SHP77 treated with DMSO at 0.1 percent for 48 hours (cell line): ENCODE results near the gene PTGES2.

ENCODE experiments used
- DNase-seq: peaks from one replicate; lab custom pipeline; 2025; lab: John Stamatoyannopoulos, UW

The PTGES2 gene

DNA sequence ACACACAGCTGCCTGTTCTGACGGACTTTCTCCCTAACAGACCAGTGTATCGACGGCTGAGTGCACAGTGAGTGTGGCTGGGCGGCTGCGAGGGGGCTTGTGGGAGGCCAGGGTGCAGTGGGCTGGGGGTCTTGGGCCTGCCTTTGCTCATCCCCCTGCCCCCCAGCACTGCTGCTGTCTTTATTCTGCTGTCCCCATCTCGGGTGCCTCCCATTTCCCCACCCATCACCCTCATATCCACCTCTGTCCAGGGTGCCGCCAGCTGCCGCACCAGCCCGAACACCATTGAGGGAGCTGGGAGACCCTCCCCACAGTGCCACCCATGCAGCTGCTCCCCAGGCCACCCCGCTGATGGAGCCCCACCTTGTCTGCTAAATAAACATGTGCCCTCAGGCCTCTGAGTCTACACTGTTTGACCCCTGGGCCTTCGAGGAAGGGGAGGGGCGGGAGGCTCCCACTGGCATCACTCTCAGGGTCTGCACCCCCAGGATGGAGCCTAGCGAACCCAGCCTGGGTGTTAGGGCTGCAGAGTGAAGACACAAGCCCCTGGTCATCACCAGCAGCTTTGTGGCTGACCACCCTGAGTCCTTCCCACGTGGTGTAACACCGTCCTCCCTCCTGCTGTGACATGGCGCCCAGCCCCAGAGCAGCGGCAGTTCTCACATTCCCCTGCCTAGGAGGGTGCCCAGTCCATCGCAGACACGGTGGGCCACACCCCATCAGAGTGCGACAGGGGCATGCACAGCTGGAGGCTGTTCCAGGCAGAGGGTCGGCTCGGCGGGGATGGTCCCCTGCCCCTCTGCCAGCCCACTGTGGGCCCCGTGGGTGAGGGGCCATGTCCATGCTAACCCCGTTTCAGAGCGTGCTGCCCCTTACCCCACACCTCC lies 25.8 kb upstream of the PTGES2 start:
- DNase-seq: no peak

DNA sequence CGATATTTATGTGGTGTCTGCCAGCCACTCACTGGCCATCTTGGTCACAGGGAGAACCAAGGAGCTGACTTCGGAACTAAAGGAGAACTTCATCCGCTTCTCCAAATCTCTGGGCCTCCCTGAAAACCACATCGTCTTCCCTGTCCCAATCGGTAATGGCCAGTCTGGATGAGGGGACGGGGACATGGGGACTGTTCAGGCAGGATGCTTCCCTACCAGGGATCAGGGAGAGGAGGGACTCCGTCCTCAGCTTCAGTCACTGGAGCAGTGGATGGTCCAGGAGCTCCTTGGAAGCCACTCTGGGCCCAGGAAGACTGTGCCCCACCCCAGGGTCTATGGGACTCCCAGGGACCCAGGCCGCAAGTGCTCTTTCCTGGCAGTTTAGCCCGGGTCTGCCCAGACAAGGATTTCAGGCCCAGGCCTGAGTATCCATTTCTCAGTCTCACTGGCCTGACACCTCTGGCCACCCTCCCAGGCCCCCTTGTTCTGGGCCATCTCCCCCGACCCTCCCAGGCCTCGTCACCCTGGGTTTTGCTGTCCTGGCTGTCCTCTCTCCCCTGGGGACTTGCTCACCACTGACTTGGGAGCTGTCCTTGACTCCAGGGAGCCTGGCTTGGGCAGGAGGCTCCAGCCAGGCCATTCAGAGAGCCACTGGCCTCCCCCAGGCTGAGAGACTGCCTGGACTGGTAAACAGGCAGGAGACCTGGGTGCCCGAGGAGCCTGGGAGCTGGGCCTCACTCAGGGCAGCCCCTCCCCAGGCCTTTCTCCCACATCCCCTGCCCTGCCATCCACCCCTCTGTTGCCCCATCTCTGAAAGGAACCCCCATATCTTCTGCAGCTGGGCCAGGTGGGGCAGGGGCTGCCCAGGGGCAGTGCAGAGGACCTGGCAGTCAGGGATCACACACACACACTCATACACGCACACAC lies 24.9 kb upstream of the PTGES2 start:
- DNase-seq: no peak

DNA sequence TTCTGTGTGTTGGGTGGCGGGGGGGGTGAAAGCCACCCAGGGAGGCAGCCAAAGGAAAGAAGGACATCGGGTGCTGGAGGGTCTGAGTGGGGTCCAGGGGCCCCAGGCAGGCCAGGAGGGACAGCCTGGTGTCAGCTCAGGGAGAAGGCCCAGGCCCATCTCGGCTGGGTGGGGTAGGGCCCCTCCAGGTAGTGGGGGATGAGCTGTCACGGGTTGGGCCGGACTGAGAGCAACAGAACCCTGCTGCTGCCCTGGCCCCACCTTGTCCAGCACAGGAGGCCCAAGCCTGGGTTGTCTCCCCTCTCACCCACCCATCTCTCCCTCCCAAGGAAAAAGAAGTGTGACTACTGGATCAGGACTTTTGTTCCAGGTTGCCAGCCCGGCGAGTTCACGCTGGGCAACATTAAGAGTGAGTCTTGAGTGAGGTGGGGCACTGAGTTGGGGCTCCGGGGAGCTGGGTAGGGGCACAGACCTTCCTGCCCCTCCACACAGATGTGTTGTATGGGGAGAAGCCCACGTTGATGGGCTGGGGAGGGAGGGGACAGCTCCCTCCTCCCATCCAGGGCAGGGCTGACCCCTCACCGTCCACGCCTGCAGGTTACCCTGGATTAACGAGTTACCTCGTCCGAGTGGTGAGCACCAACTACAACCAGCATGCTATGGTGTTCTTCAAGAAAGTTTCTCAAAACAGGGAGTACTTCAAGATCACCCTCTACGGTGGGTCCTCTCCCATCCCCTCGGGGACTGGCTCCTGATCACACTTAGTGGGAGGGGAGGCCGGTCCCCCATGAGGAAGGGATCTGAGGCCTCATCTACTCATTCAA lies 24.0 kb upstream of the PTGES2 start:
- no peak for DNase-seq

DNA sequence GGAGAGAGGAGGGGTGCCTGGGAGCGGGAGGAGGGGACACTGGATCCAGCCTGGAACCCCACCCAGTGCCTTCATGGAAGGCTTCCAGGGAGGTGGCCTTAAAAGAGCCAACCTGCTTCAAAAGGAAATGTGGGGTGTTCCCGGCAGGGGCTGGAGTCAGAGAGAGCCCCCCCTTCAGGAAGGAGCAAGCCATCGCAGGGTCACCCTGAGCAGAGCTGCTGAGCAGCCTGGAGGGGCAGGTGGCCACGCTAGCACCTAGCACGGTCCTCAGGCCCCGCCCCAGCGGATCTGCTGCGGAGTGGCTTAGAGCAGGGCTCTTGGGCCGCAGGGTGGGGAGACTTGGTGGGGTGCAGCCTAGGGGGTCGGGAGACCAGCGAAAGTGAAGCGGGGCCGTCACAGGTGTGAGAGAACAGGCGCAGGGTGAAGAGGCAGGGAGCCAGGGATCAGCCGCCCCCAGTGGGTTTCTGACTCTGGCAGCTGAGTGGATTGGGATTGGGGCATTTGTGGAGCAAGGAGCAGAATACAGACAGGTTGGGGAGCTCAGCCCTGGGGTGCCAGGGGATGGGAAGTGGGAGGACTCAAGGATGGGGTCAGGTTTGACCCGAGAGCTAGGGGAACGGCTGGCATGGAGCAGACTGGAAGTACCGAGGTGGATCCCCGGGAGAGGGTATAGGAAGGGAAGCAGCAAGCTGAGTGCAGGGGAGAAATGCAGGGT lies 23.2 kb upstream of the PTGES2 start:
- DNase-seq: no peak

DNA sequence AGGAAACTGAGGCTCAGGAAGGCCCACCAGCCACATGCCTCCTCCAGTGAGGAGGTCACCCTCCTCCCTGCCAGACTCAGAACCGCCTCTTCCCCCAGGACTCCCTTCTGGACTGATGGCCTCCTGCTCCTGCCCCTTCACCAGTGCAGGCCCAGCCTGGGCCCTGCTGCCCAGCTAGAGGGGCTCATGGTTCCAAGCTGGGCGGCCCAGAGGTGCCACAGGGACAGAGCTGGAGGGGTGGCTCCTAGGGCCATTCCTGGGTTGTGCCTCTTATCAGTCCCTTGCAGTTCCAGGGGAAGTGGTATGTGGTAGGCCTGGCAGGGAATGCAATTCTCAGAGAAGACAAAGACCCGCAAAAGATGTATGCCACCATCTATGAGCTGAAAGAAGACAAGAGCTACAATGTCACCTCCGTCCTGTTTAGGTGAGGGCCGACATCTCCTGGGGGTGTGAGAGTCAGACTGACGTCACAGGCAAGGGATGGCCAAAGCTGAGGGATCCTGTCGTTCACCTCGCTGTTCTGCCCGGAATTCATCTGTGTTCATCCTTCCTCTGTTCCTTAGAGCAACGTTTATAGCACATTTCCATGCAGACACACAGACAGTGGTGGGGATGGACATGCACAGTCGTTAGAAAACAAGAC lies 22.5 kb upstream of the PTGES2 start:
- DNase-seq: no peak

DNA sequence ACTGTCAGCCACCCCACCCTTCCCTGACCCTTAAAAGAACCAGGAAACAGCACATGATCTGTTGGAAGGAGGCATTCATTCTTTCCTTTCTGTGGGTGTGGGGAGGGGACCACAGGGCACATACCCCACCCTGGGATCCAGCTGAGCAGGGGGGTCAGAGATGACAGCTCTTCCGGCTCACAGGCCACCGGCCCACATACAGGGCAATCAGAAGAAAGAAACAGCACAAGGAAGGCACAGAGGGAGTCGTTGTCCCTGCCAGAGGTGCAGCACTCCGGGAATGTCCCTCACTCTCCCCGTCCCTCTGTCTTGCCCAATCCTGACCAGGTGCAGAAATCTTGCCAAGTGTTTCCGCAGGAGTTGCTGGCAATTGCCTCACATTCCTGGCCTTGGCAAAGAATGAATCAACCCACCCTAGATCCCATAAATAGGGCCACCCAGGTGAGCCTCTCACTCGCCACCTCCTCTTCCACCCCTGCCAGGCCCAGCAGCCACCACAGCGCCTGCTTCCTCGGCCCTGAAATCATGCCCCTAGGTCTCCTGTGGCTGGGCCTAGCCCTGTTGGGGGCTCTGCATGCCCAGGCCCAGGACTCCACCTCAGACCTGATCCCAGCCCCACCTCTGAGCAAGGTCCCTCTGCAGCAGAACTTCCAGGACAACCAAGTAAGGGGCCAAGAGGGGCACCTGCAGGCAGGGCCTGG lies 21.6 kb upstream of the PTGES2 start, which contains the start of gene LCN2:
Gene LCN2, plus strand, starts transcription at position 453 of the 701 bp plus-strand sequence. Its CDS starts 73 bp downstream, at position 526.
- DNase-seq: no peak

DNA sequence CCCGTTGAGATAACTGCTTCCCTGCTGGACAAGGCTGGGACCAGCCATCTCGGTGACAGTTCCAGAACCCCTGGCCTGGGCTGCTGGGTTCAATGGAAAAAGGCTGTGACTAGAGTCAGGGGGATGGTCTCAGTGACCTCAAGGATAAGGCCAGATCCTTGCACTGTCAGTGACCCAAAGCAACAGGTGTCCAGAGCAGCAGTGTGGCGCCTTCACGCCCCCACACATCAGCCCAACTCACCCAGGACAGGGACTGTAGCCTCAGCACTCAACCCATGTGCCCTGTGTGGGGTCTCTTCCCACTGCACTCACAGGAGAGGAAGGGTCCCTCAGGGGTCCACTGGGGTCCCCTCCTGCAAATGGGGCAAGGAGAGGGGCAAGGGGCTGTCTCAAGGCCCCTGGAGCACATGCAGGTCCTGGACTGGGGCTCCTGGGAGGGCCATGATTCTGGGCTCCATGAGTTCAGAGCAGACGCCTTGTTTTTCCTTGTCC lies 21.0 kb upstream of the PTGES2 start:
- no peak for DNase-seq

DNA sequence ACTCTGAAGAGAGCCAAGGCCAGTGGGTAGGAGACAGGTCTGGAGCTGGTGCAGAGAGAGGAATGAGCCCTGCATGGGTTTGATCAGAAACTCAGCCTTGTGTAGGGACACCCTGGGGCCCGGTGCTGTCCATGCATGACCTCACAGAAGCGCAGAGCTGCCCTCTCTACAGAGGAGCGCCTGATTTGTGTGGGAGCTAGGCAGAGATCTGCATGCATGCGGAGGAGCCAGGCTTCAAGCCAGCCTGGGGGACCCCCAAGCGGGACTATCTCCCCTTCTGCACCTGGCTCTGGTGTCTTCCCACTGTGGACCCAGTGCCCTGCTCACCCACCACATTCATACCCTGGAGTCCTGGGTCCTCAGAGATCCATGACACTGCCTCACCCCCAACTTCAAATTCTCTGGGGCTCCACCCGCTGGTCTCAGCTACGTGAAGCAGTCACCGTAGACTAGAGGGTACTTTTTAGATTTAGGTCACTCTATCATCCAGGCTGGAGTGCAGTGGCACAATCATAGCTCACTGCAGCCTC lies 19.1 kb upstream of the PTGES2 start:
- DNase-seq: no peak

DNA sequence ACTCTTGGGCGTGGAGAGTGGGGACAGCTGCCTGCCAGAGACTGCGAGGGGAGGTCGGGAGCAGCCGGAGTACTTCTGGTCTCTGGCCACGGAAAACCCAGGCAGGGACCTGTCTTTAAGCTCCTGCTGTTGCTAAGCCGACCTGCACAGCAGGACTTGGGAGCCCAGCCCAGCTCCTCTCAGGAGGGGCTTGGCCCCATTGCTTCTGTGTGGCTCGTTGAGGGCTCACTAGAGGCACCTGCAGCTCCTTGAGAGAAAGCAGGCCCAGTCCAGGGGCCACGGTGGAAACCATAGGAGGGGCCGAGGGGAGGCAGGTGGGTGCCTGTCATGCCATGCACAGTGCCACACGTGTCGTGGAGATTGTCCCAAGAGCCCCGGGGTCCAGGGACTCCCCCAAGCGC lies 18.4 kb upstream of the PTGES2 start:
- DNase-seq: no peak

DNA sequence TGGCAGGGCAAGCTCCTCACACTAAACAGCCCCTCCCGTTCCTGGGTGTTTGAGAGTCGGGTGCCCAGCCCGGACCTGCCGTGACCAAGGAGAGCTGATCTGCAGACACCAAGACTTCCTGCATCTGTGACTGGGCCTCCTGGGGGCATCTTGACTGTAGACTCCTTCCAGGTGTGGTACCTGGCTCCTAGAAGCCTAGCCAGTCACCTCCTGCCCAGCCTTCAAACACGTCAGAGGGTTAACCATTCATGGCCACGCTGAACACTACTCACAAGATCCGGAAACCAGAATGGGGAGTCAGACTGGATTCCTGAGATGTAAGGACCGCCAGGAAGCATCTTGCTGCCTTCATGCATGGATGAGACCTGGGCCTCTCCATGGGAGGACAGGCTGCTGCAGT lies 18.0 kb upstream of the PTGES2 start:
- DNase-seq: no peak

DNA sequence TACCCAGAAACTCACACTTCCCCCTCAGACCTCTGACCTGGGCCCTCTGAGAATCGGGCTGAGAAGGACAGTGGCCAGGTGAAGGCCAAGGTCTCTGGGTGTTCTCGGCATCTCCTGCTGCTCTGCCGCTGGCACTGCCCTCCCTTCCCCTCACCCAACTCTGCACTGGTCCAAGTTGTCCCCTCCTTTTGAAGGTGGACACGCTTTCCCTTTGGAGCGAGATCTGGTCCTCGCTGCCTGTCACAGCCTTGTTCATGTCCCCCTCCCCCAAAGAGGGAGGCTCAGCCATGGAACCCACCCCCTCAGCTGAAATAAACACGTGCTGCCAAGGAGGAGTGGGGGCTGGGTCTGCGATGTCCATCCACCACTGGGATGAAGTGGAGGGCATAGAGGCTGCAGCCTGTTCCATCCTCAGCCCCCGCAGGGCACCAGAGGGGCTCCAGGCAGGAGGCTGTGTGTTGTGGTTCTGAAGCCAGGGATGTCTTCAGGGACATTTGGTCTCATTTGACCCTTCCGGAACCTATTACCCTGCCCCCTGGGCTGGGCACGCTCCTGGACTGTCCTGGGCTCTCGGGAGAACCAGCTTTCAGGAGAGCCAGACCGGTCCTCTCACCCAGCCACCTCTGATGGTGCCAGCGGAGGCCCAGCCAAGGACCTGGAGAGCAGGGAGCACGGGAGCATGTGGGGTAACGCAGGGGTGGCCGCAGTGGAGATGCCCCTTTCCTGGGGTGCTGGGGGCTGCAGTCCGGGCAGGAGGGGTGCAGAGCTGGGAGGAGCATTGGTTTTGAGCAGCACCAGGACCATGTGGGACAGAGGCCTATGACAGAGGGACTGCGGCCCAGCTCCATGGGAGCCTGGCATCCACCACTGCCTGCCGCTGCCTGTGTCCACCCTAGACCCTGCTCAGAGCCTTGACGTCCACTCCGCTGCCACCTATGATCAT lies 17.0 kb upstream of the PTGES2 start:
- no peak for DNase-seq

DNA sequence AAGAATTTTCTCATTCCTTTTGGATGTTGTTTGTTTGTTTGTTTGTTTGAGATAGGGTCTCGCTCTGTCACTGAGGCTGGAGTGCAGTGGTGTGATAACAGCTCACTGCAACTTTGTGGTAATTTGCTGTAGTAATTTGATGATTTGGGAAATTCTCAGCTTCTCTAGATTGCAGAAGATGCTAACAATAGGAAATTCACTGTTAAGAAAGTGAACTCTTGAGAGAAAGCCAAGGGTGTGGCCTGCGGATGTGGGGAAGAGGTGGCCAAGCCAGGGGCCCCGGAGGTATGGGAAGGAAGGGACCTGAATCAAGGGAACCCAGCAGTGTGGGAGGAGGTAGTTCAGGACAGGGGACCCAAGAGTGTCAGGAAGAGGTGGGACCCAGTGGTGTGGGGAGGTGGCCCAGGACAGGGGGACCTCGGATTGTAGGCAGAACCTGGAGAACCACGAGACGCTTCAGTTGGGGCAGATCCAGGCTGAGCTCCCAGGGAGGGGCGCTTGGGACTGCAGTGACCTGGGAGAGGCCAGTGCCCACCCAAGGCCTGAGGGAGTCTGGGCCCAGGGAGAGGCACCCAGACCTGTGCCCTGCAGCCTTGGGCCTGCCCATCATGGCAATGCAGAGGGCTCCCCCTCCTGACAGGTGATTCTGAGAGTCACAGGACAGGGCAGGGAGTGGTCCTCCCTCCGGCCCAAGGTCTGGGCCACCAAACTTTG lies 16.2 kb upstream of the PTGES2 start:
- no peak for DNase-seq

DNA sequence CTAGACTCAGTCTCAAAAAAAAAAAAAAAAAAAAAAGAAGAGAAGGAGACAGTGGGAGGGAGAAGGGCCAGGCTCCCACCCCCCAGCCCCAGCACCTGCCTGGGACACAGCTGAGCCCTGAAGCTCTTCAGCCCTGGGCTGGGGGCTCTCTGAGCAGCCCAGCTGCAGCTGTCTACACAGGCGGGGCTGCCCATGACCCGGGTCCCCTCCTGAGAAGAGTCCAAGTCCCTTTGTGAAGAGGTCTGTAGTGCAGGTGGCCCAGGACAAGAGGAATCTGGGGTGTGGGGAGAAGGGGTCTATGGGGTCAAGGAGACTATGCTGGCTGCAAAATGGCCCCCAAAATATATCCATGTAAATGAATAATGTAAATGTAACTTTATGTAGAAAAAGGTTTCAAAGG lies 15.1 kb upstream of the PTGES2 start:
- DNase-seq: no peak

DNA sequence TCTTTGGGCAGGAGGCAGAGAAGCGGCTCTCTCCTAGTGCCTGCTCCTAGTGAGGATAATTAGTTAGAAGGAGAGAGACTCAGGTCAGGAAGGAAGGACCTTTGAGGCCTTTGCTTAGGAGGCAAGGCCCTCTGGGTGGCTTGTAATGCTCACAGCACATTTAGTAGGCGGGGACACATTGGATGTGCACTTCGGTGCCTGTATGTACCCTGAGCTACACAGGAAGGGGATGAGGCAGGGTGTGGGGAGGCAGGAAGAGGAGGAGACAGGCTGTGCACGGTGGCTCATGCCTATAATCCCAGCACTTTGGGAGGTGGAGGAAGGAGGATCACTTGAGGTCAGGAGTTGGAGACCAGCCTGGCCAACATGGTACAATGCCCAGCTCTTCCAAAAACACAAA lies 14.5 kb upstream of the PTGES2 start:
- DNase-seq: no peak

DNA sequence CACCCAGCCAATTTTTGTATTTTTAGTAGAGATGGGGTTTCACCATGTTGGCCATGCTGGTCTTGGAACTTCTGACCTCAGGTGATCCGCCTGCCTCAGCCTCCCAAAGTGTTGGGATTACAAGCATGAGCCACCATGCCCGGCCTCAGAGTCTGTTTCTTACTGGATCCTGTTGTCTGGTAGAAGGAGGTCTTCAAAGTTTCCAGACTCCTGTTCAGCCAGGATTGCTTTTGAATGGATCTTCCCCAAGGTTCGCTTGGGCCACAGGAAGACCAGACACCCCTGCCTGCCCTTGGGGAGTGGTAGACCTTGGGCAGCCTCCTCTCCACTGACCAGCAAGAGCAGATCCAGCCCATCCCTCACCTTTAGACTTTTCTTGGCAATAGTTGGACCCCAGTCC lies 14.1 kb upstream of the PTGES2 start:
- DNase-seq: no peak

DNA sequence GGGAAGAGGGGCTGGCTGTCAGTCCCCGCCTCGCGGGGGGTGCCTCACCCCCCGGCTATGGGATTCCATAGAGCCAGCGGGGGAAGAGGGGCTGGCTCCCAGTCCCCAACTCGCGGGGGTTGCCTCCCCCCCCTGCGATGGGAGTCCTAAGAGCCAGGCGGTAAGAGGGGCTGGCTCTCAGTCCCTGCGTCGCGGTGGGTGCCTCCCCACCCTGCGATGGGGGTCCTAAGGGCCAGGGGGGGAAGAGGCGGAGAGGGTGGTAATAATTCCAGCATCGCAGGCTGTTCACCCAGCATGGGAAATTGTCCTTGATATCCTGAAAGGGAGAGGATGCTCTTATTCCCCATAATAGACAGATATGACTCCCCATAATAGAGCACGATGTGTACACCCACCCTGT lies 12.1 kb upstream of the PTGES2 start:
- no peak for DNase-seq

DNA sequence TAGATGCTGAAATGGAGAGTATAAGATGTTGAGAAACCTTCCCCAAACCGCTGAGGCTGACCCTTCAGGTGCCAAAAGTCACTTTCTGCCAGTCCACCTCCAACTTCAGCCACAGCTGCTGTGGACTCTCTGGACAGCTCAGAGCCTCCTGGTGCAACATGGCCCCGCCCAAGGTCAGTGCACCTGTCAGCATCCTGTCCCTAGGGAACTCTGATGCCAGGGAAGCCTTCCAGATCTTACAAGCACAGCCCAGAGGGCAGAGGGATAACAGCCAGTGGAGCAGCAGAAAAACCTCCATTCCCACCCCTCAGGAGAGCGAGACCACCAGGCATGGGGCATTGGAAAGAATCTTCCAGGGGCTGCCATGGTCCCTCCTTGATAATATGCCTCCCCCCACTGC lies 10.5 kb upstream of the PTGES2 start:
- DNase-seq: no peak
